Fibroblast of peridontal ligament (primary cell): Measurements from ENCODE around the gene PRKAR1A.

Source experiments
- DNase-seq: peaks from one replicate; pipeline ENCODE4 v3.0.0-alpha.2; 2010; ENCODE audit errors: extremely low read depth

Gene PRKAR1A

DNA sequence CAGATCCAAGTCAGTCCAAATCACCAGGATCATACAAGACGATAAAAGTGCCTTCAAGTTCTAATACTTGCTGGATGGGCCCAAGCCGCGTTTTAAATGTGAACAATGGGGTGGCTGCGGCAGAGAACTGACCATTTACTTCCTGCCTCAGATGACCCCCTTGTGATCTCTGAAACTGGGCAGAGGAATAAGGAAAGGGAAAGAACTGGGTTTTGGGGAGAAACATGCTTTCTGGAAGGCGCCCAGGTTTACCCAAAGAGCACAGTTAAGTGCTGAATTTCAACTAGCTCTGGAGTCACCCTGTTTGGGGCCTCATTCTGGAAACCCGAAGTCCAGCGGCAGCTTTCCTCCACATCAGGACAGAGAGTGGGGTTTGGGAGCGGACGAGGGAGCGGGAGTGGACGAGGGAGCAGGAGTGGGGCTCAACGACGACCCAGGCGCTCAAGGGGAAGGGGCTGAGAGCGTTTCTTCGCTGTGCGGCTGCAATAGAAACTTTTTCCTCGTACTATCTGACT, 87.4 kb downstream of the PRKAR1A start:
- peak; percentile 46 for DNase-seq

DNA sequence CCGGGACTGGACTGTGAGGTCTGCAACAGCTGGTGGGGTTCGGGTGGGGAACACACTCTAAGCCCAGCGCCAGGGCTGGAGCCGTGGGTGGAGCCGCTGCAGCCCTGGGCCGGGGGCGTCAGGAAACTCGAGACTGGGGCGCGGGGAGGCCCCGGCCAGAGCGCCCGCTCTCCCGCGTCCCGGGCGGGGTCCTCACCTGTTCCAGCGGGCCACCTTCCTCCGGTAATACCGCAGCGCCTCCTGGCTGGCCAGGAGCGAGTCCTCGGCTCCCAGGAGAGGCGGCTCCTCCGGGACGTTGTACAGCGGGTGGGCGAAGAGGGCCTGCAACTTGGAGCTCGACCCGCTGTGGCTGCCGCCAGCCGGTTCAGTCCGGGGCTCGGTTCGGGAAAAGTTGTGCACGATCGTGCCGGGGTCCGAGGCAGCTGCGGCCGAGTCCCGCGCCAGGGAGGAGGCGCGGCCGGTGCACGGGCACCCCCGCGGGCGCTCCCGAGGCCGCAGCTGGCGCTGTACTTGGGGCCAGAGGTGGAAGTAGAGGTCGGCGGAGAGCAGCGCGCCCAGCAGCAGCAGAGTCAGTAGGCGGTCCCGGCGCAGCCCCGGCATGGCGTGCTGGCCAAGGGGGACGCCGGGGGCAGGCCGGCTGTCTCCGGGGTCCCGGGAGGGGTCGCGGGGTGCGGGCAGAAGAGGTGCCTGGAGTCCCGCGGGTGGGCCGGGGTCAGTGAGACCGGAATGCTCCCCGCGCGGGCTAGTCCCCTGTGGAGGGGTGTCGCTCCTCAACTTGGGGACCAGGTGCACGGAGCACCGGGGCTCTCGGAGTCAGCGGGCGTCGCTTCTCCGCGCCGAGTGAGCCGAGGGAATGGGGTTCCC, 88.1 kb downstream of the PRKAR1A start:
- DNase-seq, result no peak
